Panc1 (cell line): ENCODE results near the gene NFATC2. TPM values are rescaled to one million over a fixed set of nuclear protein-coding genes. Genes with fewer than 3 reads are reported as not detected.
A peak's percentile ranks its signal among the peaks of the same experiment; 100 is the strongest.

Experiments used
- ATAC-seq: fragments of 200-7000 bp; cut with Tn5 transposase; 2 replicates; pipeline ENCODE4 v1.9.1; 2020; ENCODE audit warnings: mild to moderate bottlenecking, moderate library complexity
- BruUV-seq: library from RNA; stranded (reverse); fragments of 400-500 nt; replicated peaks from 2 replicates; lab custom pipeline; 2021; lab: Mats Ljungman, UMichigan
- CTCF ChIA-PET: fragments of 300-600 bp; sonication (Branson Sonifier 250); formaldehyde crosslinking; loops from one replicate; lab custom pipeline; 2022; ENCODE audit warnings: antibody characterized with exemption; lab: Charles Lee
- POLR2A ChIA-PET: fragments of 300-600 bp; sonication (Branson Sonifier 250); formaldehyde crosslinking; loops from one replicate; lab custom pipeline; 2022; ENCODE audit warnings: antibody characterized with exemption; lab: Charles Lee
- DNase-seq: peaks from one replicate; pipeline ENCODE4 v3.0.0-alpha.2; 2010; ENCODE audit warnings: low read depth, low spot score
- H3K27ac ChIP-seq: 2 replicates; pipeline ENCODE4 v1.5.1; 2011; ENCODE audit warnings: mild to moderate bottlenecking, low read length, inconsistent platforms
- H3K27me3 ChIP-seq: fragments of 200-500 bp; sonication (Bioruptor generic); 2 replicates; pipeline ENCODE4 v1.6.0; 2014; ENCODE audit warnings: low read length, inconsistent platforms; ENCODE audit not compliant: control insufficient read depth, insufficient read depth
- H3K36me3 ChIP-seq: fragments of 200-500 bp; sonication (Bioruptor generic); 2 replicates; pipeline ENCODE4 v1.5.1; 2014; ENCODE audit warnings: inconsistent platforms, mild to moderate bottlenecking, low read length, moderate library complexity; ENCODE audit not compliant: control insufficient read depth, insufficient read depth
- H3K4me1 ChIP-seq: 2 replicates; pipeline ENCODE4 v1.5.1; 2011; ENCODE audit warnings: inconsistent platforms, mild to moderate bottlenecking, low read length, moderate library complexity; ENCODE audit not compliant: control insufficient read depth, insufficient read depth
- H3K4me3 ChIP-seq, 2 experiments: 2 replicates each; pipeline ENCODE4 v1.5.1; 2011 to 2012; ENCODE audit warnings: low read depth in 2 of 2, low read length in 2 of 2, mild to moderate bottlenecking in 2 of 2, inconsistent platforms in 1 of 2, moderate library complexity in 1 of 2
- H3K9me3 ChIP-seq: fragments of 200-500 bp; sonication (Bioruptor generic); 2 replicates; pipeline ENCODE4 v1.5.1; 2014; ENCODE audit warnings: low read depth, mild to moderate bottlenecking, inconsistent platforms, low read length, moderate library complexity; ENCODE audit not compliant: control insufficient read depth, insufficient read depth
- POLR2AphosphoS5 ChIP-seq: IDR thresholded peaks from 2 replicates; pipeline ENCODE4 v1.6.1; 2012; ENCODE audit warnings: mild to moderate bottlenecking, low read depth, low read length, moderate library complexity
- SIN3A ChIP-seq: IDR thresholded peaks from 2 replicates; pipeline ENCODE4 v1.6.1; 2012; ENCODE audit warnings: low read depth, mild to moderate bottlenecking, low read length, moderate library complexity, borderline replicate concordance; ENCODE audit not compliant: insufficient read depth
- TCF7L2 ChIP-seq: IDR thresholded peaks from 2 replicates; pipeline ENCODE4 v1.6.1; 2011; ENCODE audit warnings: mild to moderate bottlenecking, low read depth, low read length, inconsistent platforms
- in situ Hi-C: cut with HindIII; loops from 2 replicates; pipeline ENCODE4 v1.10.0; 2016; ENCODE audit warnings: low sequenced_read_pairs, low pct_unique_long_range_greater_than_20kb
- intact Hi-C: fragments of 100-400 bp; cut with micrococcal nuclease; formaldehyde crosslinking; loops from one replicate; pipeline ENCODE4 v1.10.0; 2022; ENCODE audit not compliant: unreplicated experiment
- total RNA-seq: library from RNA; stranded (reverse); gene quantifications from one replicate; pipeline ENCODE4 v1.2.1, GENCODE V29; 2021; ENCODE audit not compliant: unreplicated experiment
- TF ChIP-seq, protein P1 (sequence below), 2 experiments: IDR thresholded peaks; 2 replicates each; pipeline ENCODE4 v1.6.1; 2011 to 2012; ENCODE audit warnings: low read depth in 2 of 2, control low read depth in 1 of 2, low read length in 1 of 2, mild to moderate bottlenecking in 1 of 2, moderate library complexity in 1 of 2; ENCODE audit not compliant: insufficient read depth in 1 of 2
- TF ChIP-seq, protein P2 (sequence below): fragments of 450-650 bp; IDR thresholded peaks from 2 replicates; pipeline ENCODE4 v1.5.1; 2017; ENCODE audit warnings: mild to moderate bottlenecking

NFATC2 gene
- total RNA-seq, 1 experiment from 2014 or later = 10.6 TPM

GRCh38 chr20:51510936-51511605 is 31.4 kb downstream of the NFATC2 start:
- no peaks in the 10 kb centered on the region for H3K27me3 ChIP-seq
- H3K4me3 ChIP-seq = no peak overlapping the region
- intact Hi-C loops (no loop called here), in situ Hi-C loops (no loop called here)
- ATAC-seq = no peak
- CTCF ChIA-PET = no interaction called here
- H3K4me1 ChIP-seq = peaks cover 19% of the 10 kb centered on the region; the same call in 1 of the 2 replicates
- DNase-seq = no peak
- POLR2A ChIA-PET = no interaction called here
- H3K9me3 ChIP-seq = no peaks in the 10 kb centered on the region
- no peaks in the 10 kb centered on the region for H3K36me3 ChIP-seq
- H3K27ac ChIP-seq = peak overlapping the region; percentile 39; the same call in 1 of the 2 replicates
- no peak for TF ChIP-seq SIN3A
- no TSS peak for BruUV-seq

GRCh38 chr20:51510169-51510568 is 32.4 kb downstream of the NFATC2 start:
- Histone ChIP-seq H3K27me3 (no peaks in the 10 kb centered on the region), H3K4me3 (no peak overlapping the region), H3K36me3 (no peaks in the 10 kb centered on the region), H3K4me1 (peaks cover 19% of the 10 kb centered on the region; the same call in 1 of the 2 replicates), H3K27ac (no peak overlapping the region), H3K9me3 (no peaks in the 10 kb centered on the region)
- intact Hi-C loops = no loop called here
- ATAC-seq (no peak), DNase-seq (no peak)
- CTCF ChIA-PET = no interaction called here
- TF ChIP-seq, protein P1, sequence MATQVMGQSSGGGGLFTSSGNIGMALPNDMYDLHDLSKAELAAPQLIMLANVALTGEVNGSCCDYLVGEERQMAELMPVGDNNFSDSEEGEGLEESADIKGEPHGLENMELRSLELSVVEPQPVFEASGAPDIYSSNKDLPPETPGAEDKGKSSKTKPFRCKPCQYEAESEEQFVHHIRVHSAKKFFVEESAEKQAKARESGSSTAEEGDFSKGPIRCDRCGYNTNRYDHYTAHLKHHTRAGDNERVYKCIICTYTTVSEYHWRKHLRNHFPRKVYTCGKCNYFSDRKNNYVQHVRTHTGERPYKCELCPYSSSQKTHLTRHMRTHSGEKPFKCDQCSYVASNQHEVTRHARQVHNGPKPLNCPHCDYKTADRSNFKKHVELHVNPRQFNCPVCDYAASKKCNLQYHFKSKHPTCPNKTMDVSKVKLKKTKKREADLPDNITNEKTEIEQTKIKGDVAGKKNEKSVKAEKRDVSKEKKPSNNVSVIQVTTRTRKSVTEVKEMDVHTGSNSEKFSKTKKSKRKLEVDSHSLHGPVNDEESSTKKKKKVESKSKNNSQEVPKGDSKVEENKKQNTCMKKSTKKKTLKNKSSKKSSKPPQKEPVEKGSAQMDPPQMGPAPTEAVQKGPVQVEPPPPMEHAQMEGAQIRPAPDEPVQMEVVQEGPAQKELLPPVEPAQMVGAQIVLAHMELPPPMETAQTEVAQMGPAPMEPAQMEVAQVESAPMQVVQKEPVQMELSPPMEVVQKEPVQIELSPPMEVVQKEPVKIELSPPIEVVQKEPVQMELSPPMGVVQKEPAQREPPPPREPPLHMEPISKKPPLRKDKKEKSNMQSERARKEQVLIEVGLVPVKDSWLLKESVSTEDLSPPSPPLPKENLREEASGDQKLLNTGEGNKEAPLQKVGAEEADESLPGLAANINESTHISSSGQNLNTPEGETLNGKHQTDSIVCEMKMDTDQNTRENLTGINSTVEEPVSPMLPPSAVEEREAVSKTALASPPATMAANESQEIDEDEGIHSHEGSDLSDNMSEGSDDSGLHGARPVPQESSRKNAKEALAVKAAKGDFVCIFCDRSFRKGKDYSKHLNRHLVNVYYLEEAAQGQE (IDR thresholded peaks at IDR 0.05; ENCODE audit: insufficient read depth in 1 of 2, low read depth in 2 of 2, low read length in 1 of 2) = no peak
- TF ChIP-seq POLR2AphosphoS5 (no peak), TCF7L2 (no peak), SIN3A (no peak)
- TF ChIP-seq, protein P2, sequence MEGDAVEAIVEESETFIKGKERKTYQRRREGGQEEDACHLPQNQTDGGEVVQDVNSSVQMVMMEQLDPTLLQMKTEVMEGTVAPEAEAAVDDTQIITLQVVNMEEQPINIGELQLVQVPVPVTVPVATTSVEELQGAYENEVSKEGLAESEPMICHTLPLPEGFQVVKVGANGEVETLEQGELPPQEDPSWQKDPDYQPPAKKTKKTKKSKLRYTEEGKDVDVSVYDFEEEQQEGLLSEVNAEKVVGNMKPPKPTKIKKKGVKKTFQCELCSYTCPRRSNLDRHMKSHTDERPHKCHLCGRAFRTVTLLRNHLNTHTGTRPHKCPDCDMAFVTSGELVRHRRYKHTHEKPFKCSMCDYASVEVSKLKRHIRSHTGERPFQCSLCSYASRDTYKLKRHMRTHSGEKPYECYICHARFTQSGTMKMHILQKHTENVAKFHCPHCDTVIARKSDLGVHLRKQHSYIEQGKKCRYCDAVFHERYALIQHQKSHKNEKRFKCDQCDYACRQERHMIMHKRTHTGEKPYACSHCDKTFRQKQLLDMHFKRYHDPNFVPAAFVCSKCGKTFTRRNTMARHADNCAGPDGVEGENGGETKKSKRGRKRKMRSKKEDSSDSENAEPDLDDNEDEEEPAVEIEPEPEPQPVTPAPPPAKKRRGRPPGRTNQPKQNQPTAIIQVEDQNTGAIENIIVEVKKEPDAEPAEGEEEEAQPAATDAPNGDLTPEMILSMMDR = no peak
- POLR2A ChIA-PET = no interaction called here
- BruUV-seq = no TSS peak
- in situ Hi-C loops = no loop called here

GRCh38 chr20:51509208-51509607 is 33.3 kb downstream of the NFATC2 start:
- ATAC-seq = no peak
- BruUV-seq = no TSS peak
- Histone ChIP-seq H3K36me3 (no peaks in the 10 kb centered on the region), H3K4me3 (no peak overlapping the region), H3K4me1 (peaks cover 19% of the 10 kb centered on the region; the same call in 1 of the 2 replicates), H3K9me3 (no peaks in the 10 kb centered on the region), H3K27me3 (no peaks in the 10 kb centered on the region), H3K27ac (no peak overlapping the region)
- TF ChIP-seq SIN3A (no peak), POLR2AphosphoS5 (no peak), TCF7L2 (no peak)
- TF ChIP-seq, protein P2 = no peak
- TF ChIP-seq, protein P1 (IDR thresholded peaks at IDR 0.05; ENCODE audit: insufficient read depth in 1 of 2, low read depth in 2 of 2, low read length in 1 of 2) = no peak
- ChIA-PET CTCF (no interaction called here), POLR2A (no interaction called here)
- no peak for DNase-seq
- intact Hi-C loops = no loop called here
- in situ Hi-C loops = no loop called here
